Stimulated activated naive CD8-positive, alpha-beta T cell treated with anti-CD3 and anti-CD28 coated beads, Interleukin-15, Interleukin-2, amounts not matched to agents 100 ng/mL and 50 ng/mL, for 24 hours (primary cell): Measurements from ENCODE around the gene DHX30.
A peak's percentile ranks its signal among the peaks of the same experiment; 100 is the strongest.

Experiments used
- H3K27ac Mint-ChIP-seq: one replicate; pipeline ENCODE4 v1.8.0; 2021; ENCODE audit warnings: mild to moderate bottlenecking, mixed read lengths
- H3K27me3 Mint-ChIP-seq: one replicate; pipeline ENCODE4 v1.8.0; 2021; ENCODE audit warnings: mixed read lengths
- H3K36me3 Mint-ChIP-seq: one replicate; pipeline ENCODE4 v1.8.0; 2021; ENCODE audit warnings: low read depth, mixed read lengths
- H3K4me1 Mint-ChIP-seq: one replicate; pipeline ENCODE4 v1.8.0; 2021; ENCODE audit warnings: low read depth, mixed read lengths
- H3K4me3 Mint-ChIP-seq: one replicate; pipeline ENCODE4 v1.8.0; 2021; ENCODE audit warnings: mild to moderate bottlenecking, mixed read lengths
- H3K9me3 Mint-ChIP-seq: one replicate; pipeline ENCODE4 v1.8.0; 2021; ENCODE audit warnings: mixed read lengths

The DHX30 gene

DNA sequence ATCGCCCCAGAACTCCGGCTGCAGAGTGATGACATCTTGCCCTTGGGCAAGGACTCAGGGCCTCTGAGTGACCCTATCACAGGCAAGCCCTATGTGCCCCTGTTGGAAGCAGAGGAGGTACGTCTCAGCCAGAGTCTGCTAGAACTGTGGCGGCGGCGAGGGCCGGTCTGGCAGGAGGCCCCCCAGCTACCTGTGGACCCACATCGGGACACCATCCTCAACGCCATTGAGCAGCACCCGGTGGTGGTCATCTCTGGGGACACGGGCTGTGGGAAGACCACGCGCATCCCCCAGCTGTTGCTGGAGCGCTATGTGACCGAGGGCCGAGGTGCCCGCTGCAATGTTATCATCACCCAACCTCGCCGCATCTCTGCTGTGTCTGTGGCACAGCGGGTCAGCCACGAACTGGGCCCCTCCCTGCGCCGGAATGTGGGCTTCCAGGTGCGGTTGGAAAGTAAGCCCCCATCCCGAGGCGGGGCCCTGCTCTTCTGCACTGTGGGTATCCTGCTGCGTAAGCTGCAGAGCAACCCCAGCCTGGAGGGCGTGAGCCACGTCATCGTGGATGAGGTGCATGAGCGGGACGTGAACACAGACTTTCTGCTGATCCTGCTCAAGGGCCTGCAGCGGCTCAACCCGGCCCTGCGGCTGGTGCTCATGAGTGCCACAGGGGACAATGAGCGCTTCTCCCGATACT is 43.4 kb downstream of the DHX30 start:
- H3K27me3 Mint-ChIP-seq: no peaks in the 10 kb centered on the region
- peaks cover 54% of the 10 kb centered on the region for H3K36me3 Mint-ChIP-seq
- no peaks in the 10 kb centered on the region for H3K9me3 Mint-ChIP-seq

GRCh38 chr3:47846880-47847248 is 43.9 kb downstream of the DHX30 start:
- H3K27me3 Mint-ChIP-seq: no peaks in the 10 kb centered on the region
- no peaks in the 10 kb centered on the region for H3K4me1 Mint-ChIP-seq
- no peak overlapping the region for H3K27ac Mint-ChIP-seq
- H3K9me3 Mint-ChIP-seq: no peaks in the 10 kb centered on the region
- peaks cover 50% of the 10 kb centered on the region for H3K36me3 Mint-ChIP-seq
- no peak overlapping the region for H3K4me3 Mint-ChIP-seq

More for the DNA sequence above, 43.4 kb downstream of the DHX30 start:
- no peak overlapping the region for H3K27ac Mint-ChIP-seq
- H3K4me1 Mint-ChIP-seq: no peaks in the 10 kb centered on the region
- no peak overlapping the region for H3K4me3 Mint-ChIP-seq

GRCh38 chr3:47847260-47847659 is 44.3 kb downstream of the DHX30 start:
- no peaks in the 10 kb centered on the region for H3K27me3 Mint-ChIP-seq
- H3K27ac Mint-ChIP-seq: no peak overlapping the region
- H3K36me3 Mint-ChIP-seq: peaks cover 46% of the 10 kb centered on the region
- H3K4me1 Mint-ChIP-seq: no peaks in the 10 kb centered on the region
- H3K4me3 Mint-ChIP-seq: no peak overlapping the region
- no peaks in the 10 kb centered on the region for H3K9me3 Mint-ChIP-seq

GRCh38 chr3:47847801-47848518 is 45.0 kb downstream of the DHX30 start:
- no peaks in the 10 kb centered on the region for H3K4me1 Mint-ChIP-seq
- no peaks in the 10 kb centered on the region for H3K9me3 Mint-ChIP-seq
- peaks cover 41% of the 10 kb centered on the region for H3K36me3 Mint-ChIP-seq
- H3K4me3 Mint-ChIP-seq: no peak overlapping the region
- H3K27me3 Mint-ChIP-seq: no peaks in the 10 kb centered on the region
- no peak overlapping the region for H3K27ac Mint-ChIP-seq

- peaks cover 35% of the 10 kb centered on the region for H3K36me3 Mint-ChIP-seq
- no peaks in the 10 kb centered on the region for H3K4me1 Mint-ChIP-seq
- H3K9me3 Mint-ChIP-seq: no peaks in the 10 kb centered on the region
- H3K27ac Mint-ChIP-seq: no peak overlapping the region
- no peak overlapping the region for H3K4me3 Mint-ChIP-seq
- no peaks in the 10 kb centered on the region for H3K27me3 Mint-ChIP-seq
Observed at GRCh38 chr3:47848599-47849117, 45.7 kb downstream of the DHX30 start.

GRCh38 chr3:47849186-47849698 is 46.3 kb downstream of the DHX30 start:
- Mint-ChIP-seq H3K4me1 (no peaks in the 10 kb centered on the region), H3K36me3 (peaks cover 32% of the 10 kb centered on the region), H3K9me3 (no peaks in the 10 kb centered on the region), H3K27me3 (no peaks in the 10 kb centered on the region), H3K4me3 (no peak overlapping the region), H3K27ac (no peak overlapping the region)

DNA sequence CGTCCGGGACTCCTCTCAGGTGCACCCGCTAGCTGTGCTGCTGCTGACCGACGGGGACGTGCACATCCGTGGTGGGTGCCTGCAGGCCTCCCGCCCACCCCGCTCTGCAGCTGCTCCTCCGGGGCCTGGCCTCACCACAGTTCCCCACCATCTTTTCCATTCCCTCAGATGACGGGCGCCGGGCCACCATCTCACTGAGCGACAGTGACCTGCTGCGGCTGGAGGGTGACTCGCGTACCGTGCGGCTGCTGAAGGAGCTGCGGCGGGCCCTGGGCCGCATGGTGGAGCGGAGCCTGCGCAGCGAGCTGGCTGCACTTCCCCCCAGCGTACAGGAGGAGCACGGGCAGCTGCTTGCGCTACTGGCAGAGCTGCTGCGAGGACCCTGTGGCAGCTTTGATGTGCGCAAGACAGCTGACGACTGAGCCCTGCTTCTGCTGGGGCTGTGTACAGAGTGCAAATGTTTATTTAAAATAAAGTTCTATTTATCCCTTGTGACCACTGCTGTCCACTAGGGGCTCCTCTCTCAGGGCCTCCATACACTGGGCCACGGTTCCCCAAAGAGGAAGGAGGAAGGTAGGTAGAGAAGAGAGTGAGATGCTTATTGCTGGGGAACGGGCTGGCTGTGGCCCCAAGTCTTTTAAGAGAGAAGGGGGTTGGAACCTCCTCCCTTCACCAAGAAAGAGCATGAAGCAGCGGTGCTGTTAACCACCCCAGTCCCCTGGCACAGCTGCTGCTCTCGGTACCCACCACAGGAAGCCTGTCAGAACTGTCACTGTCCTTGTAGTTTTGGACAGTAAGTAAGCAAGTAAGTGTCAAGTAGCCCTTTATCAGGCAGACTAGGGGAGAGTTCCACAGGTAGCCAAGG is 47.0 kb downstream of the DHX30 start:
- H3K4me3 Mint-ChIP-seq: no peak overlapping the region
- H3K27ac Mint-ChIP-seq: peak overlapping the region; percentile 33
- no peaks in the 10 kb centered on the region for H3K4me1 Mint-ChIP-seq
- H3K36me3 Mint-ChIP-seq: peaks cover 30% of the 10 kb centered on the region
- H3K27me3 Mint-ChIP-seq: no peaks in the 10 kb centered on the region
- no peaks in the 10 kb centered on the region for H3K9me3 Mint-ChIP-seq

- Mint-ChIP-seq H3K4me3 (no peak overlapping the region), H3K27me3 (no peaks in the 10 kb centered on the region), H3K36me3 (peaks cover 33% of the 10 kb centered on the region), H3K27ac (peak overlapping the region; percentile 33), H3K4me1 (no peaks in the 10 kb centered on the region), H3K9me3 (no peaks in the 10 kb centered on the region)
Observed at GRCh38 chr3:47850564-47851410, 47.8 kb downstream of the DHX30 start.

DNA sequence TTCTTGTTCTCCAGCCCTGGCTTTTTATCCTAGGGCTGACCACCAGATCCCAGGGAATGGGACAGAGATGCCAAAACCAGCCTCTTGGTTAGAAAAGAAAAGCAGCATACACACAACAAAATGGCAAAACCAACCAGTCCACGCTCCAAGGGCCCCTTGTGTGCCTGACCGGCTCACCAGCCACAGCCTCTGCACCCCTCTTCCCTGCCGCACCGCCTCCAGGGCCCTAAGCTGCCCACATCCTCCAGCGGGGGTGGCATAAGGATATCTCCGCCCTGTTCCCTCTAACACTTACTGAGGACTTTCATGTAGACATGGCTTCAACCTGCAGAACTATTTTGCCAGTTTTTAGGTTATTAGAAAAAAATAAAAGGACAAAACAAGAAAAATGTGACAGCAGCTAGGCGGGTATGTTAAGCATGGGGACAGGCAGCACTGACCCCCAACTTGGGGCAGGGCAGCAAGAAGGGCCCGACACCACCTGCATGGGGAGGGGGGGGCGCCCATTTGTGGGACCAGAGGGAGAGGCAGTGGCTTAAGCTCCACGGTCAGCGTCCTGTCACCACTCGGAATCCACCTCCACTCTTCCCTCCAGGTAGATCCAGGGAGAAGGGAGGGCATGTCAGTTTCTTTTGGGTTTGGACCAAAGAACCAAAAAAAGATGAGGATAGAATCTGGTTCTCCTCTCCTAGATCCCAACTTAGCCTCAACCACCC is 49.1 kb downstream of the DHX30 start:
- H3K27me3 Mint-ChIP-seq: no peaks in the 10 kb centered on the region
- H3K4me3 Mint-ChIP-seq: no peak overlapping the region
- H3K4me1 Mint-ChIP-seq: no peaks in the 10 kb centered on the region
- peaks cover 32% of the 10 kb centered on the region for H3K36me3 Mint-ChIP-seq
- no peak overlapping the region for H3K27ac Mint-ChIP-seq
- no peaks in the 10 kb centered on the region for H3K9me3 Mint-ChIP-seq

DNA sequence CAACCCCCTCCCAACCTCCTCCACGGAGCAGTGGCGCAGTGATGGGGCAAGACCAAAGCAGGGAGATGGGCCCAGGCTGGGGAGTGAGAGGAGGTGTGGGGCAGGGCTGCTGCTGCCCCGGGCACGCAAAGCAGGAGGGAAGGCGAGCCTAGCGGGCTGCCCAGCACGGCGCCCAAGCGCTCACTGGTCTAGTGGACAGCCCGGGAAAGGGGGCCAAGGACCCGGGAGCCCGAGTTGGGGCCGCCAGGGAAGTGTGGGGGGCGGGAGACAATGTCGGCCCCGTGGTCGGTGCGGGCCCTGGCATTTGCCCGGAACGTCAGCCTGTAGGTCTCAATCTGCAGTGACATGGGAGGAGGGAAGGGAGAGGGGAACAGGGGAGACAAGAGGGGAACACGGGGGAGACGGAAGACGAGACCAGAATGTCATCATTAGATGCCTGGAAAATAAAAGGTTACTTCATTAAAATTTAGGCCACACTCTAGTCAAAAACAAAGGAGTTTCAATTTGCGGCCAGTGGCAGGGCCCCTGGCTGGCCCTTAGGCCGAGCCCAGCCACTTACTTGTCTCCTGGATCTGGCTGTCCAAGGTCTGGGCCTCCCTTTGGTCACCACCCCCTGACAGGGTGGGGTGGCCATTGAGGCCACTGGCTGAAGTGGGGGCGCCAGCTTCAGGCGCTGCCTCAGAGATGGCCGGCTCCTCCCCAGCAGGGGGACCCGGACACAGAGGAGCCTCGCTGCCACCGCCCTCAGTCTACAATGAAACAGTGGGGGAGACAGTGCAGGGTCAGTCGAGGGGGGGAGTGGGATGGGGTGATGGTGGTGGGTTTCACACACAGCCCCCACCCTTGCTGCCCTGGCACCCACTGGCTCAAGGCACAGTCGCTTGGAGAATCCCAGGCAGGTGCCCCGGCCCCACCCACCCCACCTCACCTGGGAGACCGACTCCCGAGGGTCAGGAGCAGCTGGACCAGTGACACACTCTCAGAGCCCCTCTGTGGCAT is 50.0 kb downstream of the DHX30 start:
- no peak overlapping the region for H3K27ac Mint-ChIP-seq
- H3K4me1 Mint-ChIP-seq: no peaks in the 10 kb centered on the region
- H3K9me3 Mint-ChIP-seq: no peaks in the 10 kb centered on the region
- peaks cover 32% of the 10 kb centered on the region for H3K36me3 Mint-ChIP-seq
- H3K27me3 Mint-ChIP-seq: no peaks in the 10 kb centered on the region
- H3K4me3 Mint-ChIP-seq: no peak overlapping the region

DNA sequence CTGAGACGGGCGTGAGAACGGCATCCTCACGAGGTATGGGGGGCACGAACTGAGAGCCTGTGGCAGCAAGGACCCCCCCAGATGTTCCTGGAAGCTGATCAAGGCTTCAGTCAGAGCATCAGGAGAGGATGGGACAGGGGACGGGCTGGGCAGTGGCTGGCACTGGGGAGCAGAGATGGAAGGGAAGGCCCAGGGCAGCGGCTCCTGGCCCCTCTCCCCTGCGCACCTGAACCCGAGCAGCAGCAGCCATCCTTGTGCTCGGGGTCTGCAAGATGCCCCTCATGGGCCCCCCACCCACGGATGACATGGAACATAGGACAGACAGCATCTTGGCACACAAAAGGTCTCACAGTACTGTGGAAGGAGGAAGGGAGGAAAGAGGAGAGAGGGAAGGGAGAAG is 51.3 kb downstream of the DHX30 start:
- Mint-ChIP-seq H3K4me1 (no peaks in the 10 kb centered on the region), H3K9me3 (no peaks in the 10 kb centered on the region), H3K36me3 (peaks cover 32% of the 10 kb centered on the region), H3K27me3 (no peaks in the 10 kb centered on the region), H3K27ac (no peak overlapping the region), H3K4me3 (no peak overlapping the region)

GRCh38 chr3:47854720-47855455 is 52.0 kb downstream of the DHX30 start:
- H3K36me3 Mint-ChIP-seq: peaks cover 32% of the 10 kb centered on the region
- H3K9me3 Mint-ChIP-seq: no peaks in the 10 kb centered on the region
- no peaks in the 10 kb centered on the region for H3K4me1 Mint-ChIP-seq
- H3K27me3 Mint-ChIP-seq: no peaks in the 10 kb centered on the region
- no peak overlapping the region for H3K4me3 Mint-ChIP-seq
- no peak overlapping the region for H3K27ac Mint-ChIP-seq
